ENCODE results near the gene LITAF.

Gene LITAF

GRCh38 chr16:11586856-11587642 lies at the start of gene LITAF:
TSS of gene LITAF (minus strand) at chr16:11586919. CDS start at chr16:11556730, 30,189 bp downstream.
- ATAC-seq: peak; percentile 59 to 62

- ATAC-seq: no peak
Observed at GRCh38 chr16:11636172-11636721, 49.5 kb upstream of the LITAF start.

- ATAC-seq: no peak
Observed at GRCh38 chr16:11635679-11636171, 49.0 kb upstream of the LITAF start.

GRCh38 chr16:11635113-11635652 lies 48.5 kb upstream of the LITAF start:
- ATAC-seq: no peak

GRCh38 chr16:11634312-11634711 lies 47.6 kb upstream of the LITAF start:
- ATAC-seq: no peak

- no peak for ATAC-seq
Observed at GRCh38 chr16:11633113-11633512, 46.4 kb upstream of the LITAF start.

GRCh38 chr16:11632455-11632939 lies 45.8 kb upstream of the LITAF start:
- no peak for ATAC-seq

- ATAC-seq: no peak
Observed at GRCh38 chr16:11631214-11631613, 44.5 kb upstream of the LITAF start.

GRCh38 chr16:11630768-11631056 lies 44.0 kb upstream of the LITAF start:
- no peak for ATAC-seq

- no peak for ATAC-seq
Observed at GRCh38 chr16:11630046-11630767, 43.5 kb upstream of the LITAF start.

- ATAC-seq: peak in 1 of 2 donors; percentile 20
Observed at GRCh38 chr16:11629071-11630030, 42.6 kb upstream of the LITAF start.

- no peak for ATAC-seq
Observed at GRCh38 chr16:11627822-11628457, 41.2 kb upstream of the LITAF start.

- no peak for ATAC-seq
Observed at GRCh38 chr16:11627292-11627663, 40.6 kb upstream of the LITAF start.

- ATAC-seq: no peak
Observed at GRCh38 chr16:11626657-11627291, 40.1 kb upstream of the LITAF start.

GRCh38 chr16:11625769-11626168 lies 39.0 kb upstream of the LITAF start:
- ATAC-seq: no peak

- ATAC-seq: no peak
Observed at GRCh38 chr16:11624636-11625607, 38.2 kb upstream of the LITAF start.

- ATAC-seq: no peak
Observed at GRCh38 chr16:11624205-11624604, 37.5 kb upstream of the LITAF start.

- peak; percentile 57 to 61 for ATAC-seq
Observed at GRCh38 chr16:11621920-11622651, 35.4 kb upstream of the LITAF start.

GRCh38 chr16:11621539-11621919 lies 34.8 kb upstream of the LITAF start:
- no peak for ATAC-seq

Measured in activated CD4-positive, CD25-positive, alpha-beta regulatory T cell treated with anti-CD3 and anti-CD28 coated beads, Interleukin-2, amount 50 U/mL, for 24 hours (primary cell).